Gastroesophageal sphincter (tissue), 2 donors: Measurements from ENCODE around the gene HEY2.

Experiments
- EP300 ChIP-seq: sonication (generic); formaldehyde crosslinking; IDR thresholded peaks from one replicate; pipeline ENCODE4 v1.6.1; 2017; ENCODE audit warnings: antibody characterized with exemption, mild to moderate bottlenecking
- POLR2A ChIP-seq, 2 donors: fragments of 450-650 bp; IDR thresholded peaks; one replicate each; pipeline ENCODE4 v1.6.1; 2017; ENCODE audit warnings: antibody characterized with exemption in 2 of 2, mild to moderate bottlenecking in 2 of 2, moderate library complexity in 1 of 2

- TF ChIP-seq POLR2A (IDR thresholded peaks at IDR 0.05): no peak
- TF ChIP-seq EP300: no peak
These were observed 41.7 kb upstream of the HEY2 start for GRCh38 chr6:125707615-125708243.
